HepG2 (cell line): ENCODE measurements around the gene GNMT. TPM values are rescaled to one million over a fixed set of nuclear protein-coding genes. Genes with fewer than 3 reads are reported as not detected.

Experiments
- ELF1 ChIP-seq: sonication (generic); formaldehyde crosslinking; IDR thresholded peaks from 2 replicates; pipeline ENCODE4 v1.4.0; 2020; ENCODE audit warnings: missing genetic modification reagents
- ETV5 ChIP-seq: IDR thresholded peaks from 2 replicates; pipeline ENCODE4 v1.6.1; 2018; ENCODE audit warnings: missing biosample characterization, missing genetic modification reagents, inconsistent platforms, borderline replicate concordance
- FOXJ3 ChIP-seq: sonication (generic); formaldehyde crosslinking; IDR thresholded peaks from 2 replicates; pipeline ENCODE4 v1.4.0; 2020; ENCODE audit warnings: missing genetic modification reagents, mild to moderate bottlenecking, borderline replicate concordance
- HINFP ChIP-seq: sonication (generic); formaldehyde crosslinking; IDR thresholded peaks from 2 replicates; pipeline ENCODE4 v1.4.0; 2020; ENCODE audit warnings: low read depth, mild to moderate bottlenecking, missing genetic modification reagents
- HOXA3 ChIP-seq: sonication (generic); formaldehyde crosslinking; IDR thresholded peaks from 2 replicates; pipeline ENCODE4 v1.5.0; 2020; ENCODE audit warnings: missing genetic modification reagents
- NCOA1 ChIP-seq: sonication (generic); formaldehyde crosslinking; IDR thresholded peaks from 2 replicates; pipeline ENCODE4 v1.9.0; 2021; ENCODE audit warnings: missing genetic modification reagents
- NFIB ChIP-seq: sonication (generic); formaldehyde crosslinking; IDR thresholded peaks from 2 replicates; pipeline ENCODE4 v1.9.0; 2021; ENCODE audit warnings: missing genetic modification reagents, mild to moderate bottlenecking, borderline replicate concordance
- ONECUT2 ChIP-seq: sonication (generic); formaldehyde crosslinking; IDR thresholded peaks from 2 replicates; pipeline ENCODE4 v1.4.0; 2020; ENCODE audit warnings: missing genetic modification reagents
- SALL1 ChIP-seq: sonication (generic); formaldehyde crosslinking; IDR thresholded peaks from 2 replicates; pipeline ENCODE4 v1.8.0; 2022; ENCODE audit warnings: mild to moderate bottlenecking, missing genetic modification reagents
- SMC3 ChIP-seq: IDR thresholded peaks from 2 replicates; pipeline ENCODE4 v1.6.1; 2011; ENCODE audit warnings: low read length, improper control_type of control experiment
- TBP ChIP-seq: sonication (generic); formaldehyde crosslinking; IDR thresholded peaks from 2 replicates; pipeline ENCODE4 v1.5.0; 2020; ENCODE audit warnings: missing genetic modification reagents
- ZNF124 ChIP-seq: sonication (generic); formaldehyde crosslinking; IDR thresholded peaks from 2 replicates; pipeline ENCODE4 v1.4.0; 2020; ENCODE audit warnings: missing genetic modification reagents
- ZNF343 ChIP-seq: sonication (generic); formaldehyde crosslinking; IDR thresholded peaks from 2 replicates; pipeline ENCODE4 v1.4.0; 2020; ENCODE audit warnings: mild to moderate bottlenecking, missing genetic modification reagents
- ZNF558 ChIP-seq: sonication (generic); formaldehyde crosslinking; IDR thresholded peaks from 2 replicates; pipeline ENCODE4 v1.9.0; 2022; ENCODE audit warnings: mild to moderate bottlenecking, missing genetic modification reagents, borderline replicate concordance
- ZNF605 ChIP-seq: sonication (generic); formaldehyde crosslinking; IDR thresholded peaks from 2 replicates; pipeline ENCODE4 v1.8.0; 2022; ENCODE audit warnings: mild to moderate bottlenecking, missing genetic modification reagents
- ZNF678 ChIP-seq: sonication (generic); formaldehyde crosslinking; IDR thresholded peaks from 2 replicates; pipeline ENCODE4 v1.4.0; 2020; ENCODE audit warnings: mild to moderate bottlenecking, missing genetic modification reagents
- ZNF792 ChIP-seq: IDR thresholded peaks from 2 replicates; pipeline ENCODE4 v1.6.1; 2016
- polyA plus RNA-seq, 8 experiments: library from polyadenylated mRNA; depleted of rRNA in 3 of 8; stranded (reverse) in 7 of 8; unstranded in 1 of 8; fragments of >200 nt; fragmentation: Illumina TruSeq in 4 of 8; extraction: Trizol in 4 of 8; gene quantifications; 2 replicates each; pipeline versions ENCODE4 v1.2.1 to v1.2.3, GENCODE V29; 2011 to 2016; ENCODE audit warnings: low read depth in 4 of 8, missing spikeins in 1 of 8, mixed read lengths in 1 of 8; ENCODE audit not compliant: insufficient read depth in 1 of 8
- total RNA-seq, 5 experiments: library from RNA; depleted of rRNA; stranded (reverse); fragments of >200 nt; fragmentation: Illumina TruSeq; extraction: Trizol; gene quantifications; 2 replicates each; pipeline ENCODE4 v1.2.3, GENCODE V29; 2016; ENCODE audit warnings: low read depth in 1 of 5
- TF ChIP-seq, protein P1 (sequence below): sonication (generic); formaldehyde crosslinking; IDR thresholded peaks from 2 replicates; pipeline ENCODE4 v1.8.0; 2023; ENCODE audit warnings: mild to moderate bottlenecking, missing genetic modification reagents
- TF ChIP-seq, protein P2 (sequence below): IDR thresholded peaks from 2 replicates; pipeline ENCODE4 v1.6.1; 2016; ENCODE audit warnings: missing compliant biosample characterization, missing genetic modification reagents, borderline replicate concordance
- TF ChIP-seq, protein P3 (sequence below): sonication (generic); formaldehyde crosslinking; IDR thresholded peaks from 2 replicates; pipeline ENCODE4 v1.4.0; 2020; ENCODE audit warnings: low read depth, missing genetic modification reagents
- TF ChIP-seq, protein P4 (sequence below): sonication (generic); formaldehyde crosslinking; IDR thresholded peaks from 2 replicates; pipeline ENCODE4 v1.4.0; 2020; ENCODE audit warnings: mild to moderate bottlenecking, missing genetic modification reagents

The GNMT gene
- total and polyA plus RNA-seq, 2 of the 13 experiments (the other 11 are each of a cell fraction or from before 2014, with no cell fraction given), result 2.8 to 7.0 TPM

DNA sequence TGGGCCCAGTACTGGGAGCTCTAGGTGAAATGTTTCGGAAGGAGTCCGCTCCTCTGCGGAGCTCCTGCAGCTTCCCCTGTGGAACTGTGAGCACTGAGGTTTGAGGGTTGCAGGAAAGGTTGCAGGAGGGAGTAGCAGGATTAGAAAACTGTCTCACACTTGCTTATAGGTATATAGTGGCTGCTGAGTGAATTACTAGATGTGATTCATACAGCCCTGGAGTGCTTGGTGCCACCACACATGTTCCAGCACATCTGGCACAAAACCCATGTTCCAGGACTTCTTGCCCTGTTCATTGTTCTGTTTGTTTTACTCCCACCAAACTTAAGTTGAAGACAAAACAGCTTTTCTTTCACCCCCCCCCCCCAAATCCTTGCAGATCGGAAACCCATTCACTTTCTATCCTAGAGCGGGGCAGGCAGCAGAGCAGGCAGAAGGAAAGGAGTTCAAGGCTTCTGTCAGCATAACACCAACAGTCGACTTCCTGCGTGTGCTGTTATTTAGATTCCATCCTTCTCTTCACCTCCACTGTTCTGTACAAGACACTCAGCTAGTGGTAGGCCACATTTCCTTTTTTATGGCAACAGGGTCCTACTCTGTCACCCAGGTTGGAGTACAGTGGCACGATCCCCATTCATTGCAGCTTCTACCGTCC, 19.1 kb downstream of the GNMT start (continued):
- TF ChIP-seq ZNF605 (CRISPR knock-in tag), result 0 out of 2 replicates have a peak, but pooled peaks have one; percentile 51
- TF ChIP-seq ZNF343, result no peak
- no peak for TF ChIP-seq ONECUT2 (CRISPR knock-in tag)
- TF ChIP-seq ZNF124 (CRISPR knock-in tag), result 0 out of 2 replicates have a peak, but pooled peaks have one; percentile 8
- TF ChIP-seq SMC3, result 0 out of 2 replicates have a peak, but pooled peaks have one; percentile 1
- TF ChIP-seq, protein P1, sequence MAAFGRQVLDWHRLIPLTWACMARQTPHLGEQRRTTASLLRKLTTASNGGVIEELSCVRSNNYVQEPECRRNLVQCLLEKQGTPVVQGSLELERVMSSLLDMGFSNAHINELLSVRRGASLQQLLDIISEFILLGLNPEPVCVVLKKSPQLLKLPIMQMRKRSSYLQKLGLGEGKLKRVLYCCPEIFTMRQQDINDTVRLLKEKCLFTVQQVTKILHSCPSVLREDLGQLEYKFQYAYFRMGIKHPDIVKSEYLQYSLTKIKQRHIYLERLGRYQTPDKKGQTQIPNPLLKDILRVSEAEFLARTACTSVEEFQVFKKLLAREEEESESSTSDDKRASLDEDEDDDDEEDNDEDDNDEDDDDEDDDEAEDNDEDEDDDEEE (CRISPR knock-in tag), result 0 out of 2 replicates have a peak, but pooled peaks have one; percentile 4
- no peak for TF ChIP-seq HOXA3
- TF ChIP-seq SALL1 (CRISPR knock-in tag), result peak; percentile 4; the same call in 1 of the 2 replicates
- TF ChIP-seq HINFP (CRISPR knock-in tag), result no peak; the same call in 1 of the 2 replicates
- TF ChIP-seq ELF1, result no peak
- no peak for TF ChIP-seq ZNF792 (CRISPR knock-in tag)
- TF ChIP-seq ZNF558 (CRISPR knock-in tag), result no peak
- TF ChIP-seq, protein P2, sequence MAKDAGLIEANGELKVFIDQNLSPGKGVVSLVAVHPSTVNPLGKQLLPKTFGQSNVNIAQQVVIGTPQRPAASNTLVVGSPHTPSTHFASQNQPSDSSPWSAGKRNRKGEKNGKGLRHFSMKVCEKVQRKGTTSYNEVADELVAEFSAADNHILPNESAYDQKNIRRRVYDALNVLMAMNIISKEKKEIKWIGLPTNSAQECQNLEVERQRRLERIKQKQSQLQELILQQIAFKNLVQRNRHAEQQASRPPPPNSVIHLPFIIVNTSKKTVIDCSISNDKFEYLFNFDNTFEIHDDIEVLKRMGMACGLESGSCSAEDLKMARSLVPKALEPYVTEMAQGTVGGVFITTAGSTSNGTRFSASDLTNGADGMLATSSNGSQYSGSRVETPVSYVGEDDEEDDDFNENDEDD, result no peak
- TF ChIP-seq, protein P3, sequence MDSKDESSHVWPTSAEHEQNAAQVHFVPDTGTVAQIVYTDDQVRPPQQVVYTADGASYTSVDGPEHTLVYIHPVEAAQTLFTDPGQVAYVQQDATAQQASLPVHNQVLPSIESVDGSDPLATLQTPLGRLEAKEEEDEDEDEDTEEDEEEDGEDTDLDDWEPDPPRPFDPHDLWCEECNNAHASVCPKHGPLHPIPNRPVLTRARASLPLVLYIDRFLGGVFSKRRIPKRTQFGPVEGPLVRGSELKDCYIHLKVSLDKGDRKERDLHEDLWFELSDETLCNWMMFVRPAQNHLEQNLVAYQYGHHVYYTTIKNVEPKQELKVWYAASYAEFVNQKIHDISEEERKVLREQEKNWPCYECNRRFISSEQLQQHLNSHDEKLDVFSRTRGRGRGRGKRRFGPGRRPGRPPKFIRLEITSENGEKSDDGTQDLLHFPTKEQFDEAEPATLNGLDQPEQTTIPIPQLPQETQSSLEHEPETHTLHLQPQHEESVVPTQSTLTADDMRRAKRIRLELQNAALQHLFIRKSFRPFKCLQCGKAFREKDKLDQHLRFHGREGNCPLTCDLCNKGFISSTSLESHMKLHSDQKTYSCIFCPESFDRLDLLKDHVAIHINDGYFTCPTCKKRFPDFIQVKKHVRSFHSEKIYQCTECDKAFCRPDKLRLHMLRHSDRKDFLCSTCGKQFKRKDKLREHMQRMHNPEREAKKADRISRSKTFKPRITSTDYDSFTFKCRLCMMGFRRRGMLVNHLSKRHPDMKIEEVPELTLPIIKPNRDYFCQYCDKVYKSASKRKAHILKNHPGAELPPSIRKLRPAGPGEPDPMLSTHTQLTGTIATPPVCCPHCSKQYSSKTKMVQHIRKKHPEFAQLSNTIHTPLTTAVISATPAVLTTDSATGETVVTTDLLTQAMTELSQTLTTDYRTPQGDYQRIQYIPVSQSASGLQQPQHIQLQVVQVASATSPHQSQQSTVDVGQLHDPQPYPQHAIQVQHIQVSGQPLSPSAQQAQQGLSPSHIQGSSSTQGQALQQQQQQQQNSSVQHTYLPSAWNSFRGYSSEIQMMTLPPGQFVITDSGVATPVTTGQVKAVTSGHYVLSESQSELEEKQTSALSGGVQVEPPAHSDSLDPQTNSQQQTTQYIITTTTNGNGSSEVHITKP (CRISPR knock-in tag), result peak; percentile 37; the same call in 1 of the 2 replicates
- TF ChIP-seq FOXJ3 (CRISPR knock-in tag), result no peak; the same call in 1 of the 2 replicates
- peak; percentile 41; the same call in 1 of the 2 replicates for TF ChIP-seq NCOA1
- TF ChIP-seq NFIB (CRISPR knock-in tag), result no peak
- TF ChIP-seq ZNF678, result no peak
- TF ChIP-seq, protein P4, sequence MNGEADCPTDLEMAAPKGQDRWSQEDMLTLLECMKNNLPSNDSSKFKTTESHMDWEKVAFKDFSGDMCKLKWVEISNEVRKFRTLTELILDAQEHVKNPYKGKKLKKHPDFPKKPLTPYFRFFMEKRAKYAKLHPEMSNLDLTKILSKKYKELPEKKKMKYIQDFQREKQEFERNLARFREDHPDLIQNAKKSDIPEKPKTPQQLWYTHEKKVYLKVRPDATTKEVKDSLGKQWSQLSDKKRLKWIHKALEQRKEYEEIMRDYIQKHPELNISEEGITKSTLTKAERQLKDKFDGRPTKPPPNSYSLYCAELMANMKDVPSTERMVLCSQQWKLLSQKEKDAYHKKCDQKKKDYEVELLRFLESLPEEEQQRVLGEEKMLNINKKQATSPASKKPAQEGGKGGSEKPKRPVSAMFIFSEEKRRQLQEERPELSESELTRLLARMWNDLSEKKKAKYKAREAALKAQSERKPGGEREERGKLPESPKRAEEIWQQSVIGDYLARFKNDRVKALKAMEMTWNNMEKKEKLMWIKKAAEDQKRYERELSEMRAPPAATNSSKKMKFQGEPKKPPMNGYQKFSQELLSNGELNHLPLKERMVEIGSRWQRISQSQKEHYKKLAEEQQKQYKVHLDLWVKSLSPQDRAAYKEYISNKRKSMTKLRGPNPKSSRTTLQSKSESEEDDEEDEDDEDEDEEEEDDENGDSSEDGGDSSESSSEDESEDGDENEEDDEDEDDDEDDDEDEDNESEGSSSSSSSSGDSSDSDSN (CRISPR knock-in tag), result no peak
- TF ChIP-seq TBP (CRISPR knock-in tag), result no peak
- TF ChIP-seq ETV5 (CRISPR knock-in tag), result no peak
